Measurements from ENCODE around the gene KRT12. TPM values are rescaled to one million over a fixed set of nuclear protein-coding genes. Genes with fewer than 3 reads are reported as not detected.

The KRT12 gene
- total RNA-seq, 1 experiment from 2014 or later = not detected

DNA sequence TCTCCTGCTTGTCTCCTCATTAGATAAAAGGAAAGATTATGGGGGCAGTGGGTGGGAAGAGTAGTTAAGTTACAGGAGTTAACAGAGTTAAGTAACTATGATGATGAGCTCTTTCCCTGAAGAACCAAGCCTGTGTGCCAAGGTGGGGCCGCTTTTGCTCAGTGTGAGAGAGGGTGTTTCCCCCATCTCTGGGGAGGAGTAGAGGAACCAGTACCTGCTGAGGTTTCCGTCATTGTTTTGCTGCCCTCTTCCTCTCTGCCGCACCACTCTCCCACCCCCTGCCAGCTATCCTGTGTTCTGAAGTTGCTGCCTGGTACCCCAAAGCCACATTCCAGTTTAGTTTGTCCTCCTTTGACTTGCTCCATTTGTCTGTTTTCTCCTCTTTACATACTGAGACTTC lies 23.8 kb downstream of the KRT12 start:
- H3K4me3 ChIP-seq (ENCODE audit: insufficient read depth, low read depth, low read length) = no peak overlapping the region
- DNase-seq = no peak
- peaks cover 27% of the 10 kb centered on the region for H3K27me3 ChIP-seq (ENCODE audit: control insufficient read depth, insufficient read depth, low read length)

GRCh38 chr17:40841246-40841645 lies 25.8 kb downstream of the KRT12 start:
- H3K36me3 ChIP-seq (replicated peaks; ENCODE audit: control insufficient read depth, insufficient read depth, low read length) = no peaks in the 10 kb centered on the region
- DNase-seq = no peak
- no peak overlapping the region for H3K4me3 ChIP-seq (ENCODE audit: insufficient read depth, low read depth, low read length)
- peaks cover 32% of the 10 kb centered on the region for H3K27me3 ChIP-seq (ENCODE audit: control insufficient read depth, insufficient read depth, low read length)

More for the DNA sequence above, 23.8 kb downstream of the KRT12 start:
- no peaks in the 10 kb centered on the region for H3K36me3 ChIP-seq (replicated peaks; ENCODE audit: control insufficient read depth, insufficient read depth, low read length)

GRCh38 chr17:40839194-40839593 lies 27.8 kb downstream of the KRT12 start:
- peaks cover 43% of the 10 kb centered on the region for H3K27me3 ChIP-seq (ENCODE audit: control insufficient read depth, insufficient read depth, low read length)
- H3K4me3 ChIP-seq (ENCODE audit: insufficient read depth, low read depth, low read length) = no peak overlapping the region
- H3K36me3 ChIP-seq (replicated peaks; ENCODE audit: control insufficient read depth, insufficient read depth, low read length) = no peaks in the 10 kb centered on the region
- no peak for DNase-seq

GRCh38 chr17:40836020-40836419 lies 31.0 kb downstream of the KRT12 start:
- Histone ChIP-seq H3K36me3 (replicated peaks; ENCODE audit: control insufficient read depth, insufficient read depth, low read length) (no peaks in the 10 kb centered on the region), H3K4me3 (ENCODE audit: insufficient read depth, low read depth, low read length) (no peak overlapping the region), H3K27me3 (ENCODE audit: control insufficient read depth, insufficient read depth, low read length) (peaks cover 59% of the 10 kb centered on the region)
- DNase-seq = no peak

DNA sequence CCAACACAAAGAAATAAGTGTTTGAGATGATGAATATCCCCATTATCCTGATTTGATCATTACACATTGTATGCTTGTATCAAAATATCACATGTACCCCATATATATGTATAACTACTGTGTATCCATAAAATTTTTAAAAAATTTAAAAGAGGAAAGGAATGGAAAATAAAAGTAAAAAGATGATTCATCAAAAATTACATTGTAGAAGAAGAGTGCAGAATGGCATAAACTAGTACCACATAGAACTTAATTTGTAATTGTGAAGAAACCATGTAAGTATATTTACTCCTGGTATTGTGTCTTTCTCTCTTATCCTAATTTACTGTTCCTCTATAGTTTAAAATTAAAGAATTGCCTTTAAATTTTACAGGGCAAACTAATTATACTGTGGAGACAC lies 33.1 kb downstream of the KRT12 start:
- no peaks in the 10 kb centered on the region for H3K36me3 ChIP-seq (replicated peaks; ENCODE audit: control insufficient read depth, insufficient read depth, low read length)
- DNase-seq = no peak
- no peak overlapping the region for H3K4me3 ChIP-seq (ENCODE audit: insufficient read depth, low read depth, low read length)
- peaks cover 56% of the 10 kb centered on the region for H3K27me3 ChIP-seq (ENCODE audit: control insufficient read depth, insufficient read depth, low read length)

DNA sequence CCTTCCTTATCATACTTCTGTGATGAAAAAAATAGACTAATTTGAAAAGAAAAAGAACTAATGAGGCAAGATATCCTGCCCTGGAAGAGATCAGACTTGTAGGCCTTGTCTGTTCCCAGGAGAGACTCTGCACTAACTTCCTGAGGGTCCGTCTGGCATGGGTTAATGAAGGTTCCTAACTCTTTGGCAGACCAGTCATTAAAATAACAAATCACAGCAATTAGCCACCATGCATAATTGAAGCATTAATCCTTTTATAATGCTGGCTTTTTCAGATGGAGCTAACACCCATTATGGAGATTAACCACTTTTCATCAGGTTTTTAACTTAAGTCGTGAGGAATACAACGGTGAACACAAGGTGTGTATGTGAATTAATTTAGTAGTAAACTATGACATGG lies 34.2 kb downstream of the KRT12 start:
- Histone ChIP-seq H3K4me3 (ENCODE audit: insufficient read depth, low read depth, low read length) (no peak overlapping the region), H3K27me3 (ENCODE audit: control insufficient read depth, insufficient read depth, low read length) (peaks cover 51% of the 10 kb centered on the region), H3K36me3 (replicated peaks; ENCODE audit: control insufficient read depth, insufficient read depth, low read length) (no peaks in the 10 kb centered on the region)
- peak; percentile 14 for DNase-seq

- H3K4me3 ChIP-seq (ENCODE audit: insufficient read depth, low read depth, low read length) = no peak overlapping the region
- H3K36me3 ChIP-seq (replicated peaks; ENCODE audit: control insufficient read depth, insufficient read depth, low read length) = no peaks in the 10 kb centered on the region
- peaks cover 49% of the 10 kb centered on the region for H3K27me3 ChIP-seq (ENCODE audit: control insufficient read depth, insufficient read depth, low read length)
- DNase-seq = no peak
These were observed 36.8 kb downstream of the KRT12 start for GRCh38 chr17:40830085-40830776.

GRCh38 chr17:40828454-40829044 lies 38.5 kb downstream of the KRT12 start:
- H3K27me3 ChIP-seq (ENCODE audit: control insufficient read depth, insufficient read depth, low read length) = peaks cover 36% of the 10 kb centered on the region

GRCh38 chr17:40827746-40828453 lies 39.1 kb downstream of the KRT12 start:
- Histone ChIP-seq H3K27me3 (ENCODE audit: control insufficient read depth, insufficient read depth, low read length) (peaks cover 31% of the 10 kb centered on the region), H3K36me3 (replicated peaks; ENCODE audit: control insufficient read depth, insufficient read depth, low read length) (no peaks in the 10 kb centered on the region), H3K4me3 (ENCODE audit: insufficient read depth, low read depth, low read length) (no peak overlapping the region)
- DNase-seq = no peak

More at GRCh38 chr17:40828454-40829044, 38.5 kb downstream of the KRT12 start:
- Histone ChIP-seq H3K4me3 (ENCODE audit: insufficient read depth, low read depth, low read length) (no peak overlapping the region), H3K36me3 (replicated peaks; ENCODE audit: control insufficient read depth, insufficient read depth, low read length) (no peaks in the 10 kb centered on the region)
- no peak for DNase-seq

- peaks cover 13% of the 10 kb centered on the region; the same call in 1 of the 2 replicates for H3K27me3 ChIP-seq (ENCODE audit: control insufficient read depth, insufficient read depth, low read length)
These were observed 41.4 kb downstream of the KRT12 start for GRCh38 chr17:40825599-40825998.

GRCh38 chr17:40824015-40824832 lies 42.8 kb downstream of the KRT12 start:
- no peak for DNase-seq
- H3K27me3 ChIP-seq (ENCODE audit: control insufficient read depth, insufficient read depth, low read length) = peaks cover 9% of the 10 kb centered on the region; the same call in 1 of the 2 replicates
- H3K36me3 ChIP-seq (replicated peaks; ENCODE audit: control insufficient read depth, insufficient read depth, low read length) = no peaks in the 10 kb centered on the region
- no peak overlapping the region for H3K4me3 ChIP-seq (ENCODE audit: insufficient read depth, low read depth, low read length)

More at GRCh38 chr17:40825599-40825998, 41.4 kb downstream of the KRT12 start:
- no peak for DNase-seq
- H3K4me3 ChIP-seq (ENCODE audit: insufficient read depth, low read depth, low read length) = no peak overlapping the region
- H3K36me3 ChIP-seq (replicated peaks; ENCODE audit: control insufficient read depth, insufficient read depth, low read length) = no peaks in the 10 kb centered on the region

- H3K4me3 ChIP-seq (ENCODE audit: insufficient read depth, low read depth, low read length) = no peak within 1 kb of the TSS
- no peak for DNase-seq
- peaks cover 3% of the 10 kb centered on the region; the same call in 1 of the 2 replicates for H3K27me3 ChIP-seq (ENCODE audit: control insufficient read depth, insufficient read depth, low read length)
- H3K36me3 ChIP-seq (replicated peaks; ENCODE audit: control insufficient read depth, insufficient read depth, low read length) = peaks cover 1% of the 10 kb centered on the region; the same call in 1 of the 2 replicates
These were observed 44.8 kb downstream of the KRT12 start, which contains the start of gene KRT10 for GRCh38 chr17:40822132-40822812. Gene KRT10, minus strand, starts transcription at chr17:40822614. Its CDS starts 29 bp downstream, at chr17:40822585.

DNA sequence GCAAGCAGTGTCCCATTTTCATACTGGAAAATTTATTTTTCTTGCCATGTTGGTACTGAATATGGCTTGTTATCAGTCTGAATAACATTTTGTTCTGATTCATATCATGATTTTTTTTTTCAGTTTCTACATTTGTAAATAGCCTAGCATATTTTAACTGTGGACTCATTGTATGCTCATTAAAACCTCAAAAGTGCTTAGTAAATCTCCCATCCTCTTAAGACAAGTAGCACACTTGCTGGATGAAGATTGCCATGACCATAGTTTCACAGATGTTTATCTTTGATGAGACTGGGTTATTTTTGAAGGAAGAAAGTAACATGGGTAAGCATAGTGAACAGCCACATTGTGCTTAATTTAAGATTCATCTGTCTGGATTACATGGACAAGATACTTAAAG lies 45.5 kb downstream of the KRT12 start:
- Histone ChIP-seq H3K36me3 (replicated peaks; ENCODE audit: control insufficient read depth, insufficient read depth, low read length) (peaks cover 2% of the 10 kb centered on the region; the same call in 1 of the 2 replicates), H3K27me3 (ENCODE audit: control insufficient read depth, insufficient read depth, low read length) (peaks cover 3% of the 10 kb centered on the region; the same call in 1 of the 2 replicates), H3K4me3 (ENCODE audit: insufficient read depth, low read depth, low read length) (no peak overlapping the region)
- no peak for DNase-seq
